ENCODE results near the gene HSD17B12.

The HSD17B12 gene

DNA sequence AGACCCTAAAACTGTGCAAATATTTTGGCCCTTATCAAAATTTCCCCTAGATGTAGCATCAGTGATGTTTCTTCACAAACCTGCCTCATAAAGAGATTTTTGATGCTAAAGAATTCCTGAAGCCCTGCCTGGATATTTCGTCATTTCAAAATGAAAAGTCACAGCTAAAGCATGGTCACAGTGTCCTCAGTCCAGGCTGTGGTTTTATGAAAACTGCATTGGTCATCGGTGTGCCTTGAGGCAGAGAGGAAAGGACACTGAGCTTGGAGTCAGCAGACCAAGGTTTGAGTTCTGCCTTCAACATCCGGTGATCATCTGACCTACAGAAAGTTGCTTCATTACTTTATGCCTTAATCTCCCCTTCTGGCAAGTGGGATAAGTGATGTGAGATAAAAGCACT is 165.3 kb downstream of the HSD17B12 start:
- no peak for TF ChIP-seq CTCF (IDR thresholded peaks at IDR 0.05)
- DNase-seq (ENCODE audit: low spot score) = no peak
- H3K27ac ChIP-seq = no peak overlapping the region
- no peak overlapping the region for H3K4me3 ChIP-seq

GRCh38 chr11:43852057-43852636 is 171.6 kb downstream of the HSD17B12 start:
- no peak overlapping the region for H3K4me3 ChIP-seq
- H3K27ac ChIP-seq = no peak overlapping the region
- TF ChIP-seq CTCF (IDR thresholded peaks at IDR 0.05) = peak; percentile 50
- DNase-seq (ENCODE audit: low spot score) = no peak

GRCh38 chr11:43853781-43854180 is 173.2 kb downstream of the HSD17B12 start:
- no peak for TF ChIP-seq CTCF (IDR thresholded peaks at IDR 0.05)
- Histone ChIP-seq H3K27ac (no peak overlapping the region), H3K4me3 (no peak overlapping the region)
- no peak for DNase-seq (ENCODE audit: low spot score)

- Histone ChIP-seq H3K4me3 (no peak overlapping the region), H3K27ac (no peak overlapping the region)
- no peak for DNase-seq (ENCODE audit: low spot score)
- no peak for TF ChIP-seq CTCF (IDR thresholded peaks at IDR 0.05)
Observed at GRCh38 chr11:43856993-43857392, 176.5 kb downstream of the HSD17B12 start.

DNA sequence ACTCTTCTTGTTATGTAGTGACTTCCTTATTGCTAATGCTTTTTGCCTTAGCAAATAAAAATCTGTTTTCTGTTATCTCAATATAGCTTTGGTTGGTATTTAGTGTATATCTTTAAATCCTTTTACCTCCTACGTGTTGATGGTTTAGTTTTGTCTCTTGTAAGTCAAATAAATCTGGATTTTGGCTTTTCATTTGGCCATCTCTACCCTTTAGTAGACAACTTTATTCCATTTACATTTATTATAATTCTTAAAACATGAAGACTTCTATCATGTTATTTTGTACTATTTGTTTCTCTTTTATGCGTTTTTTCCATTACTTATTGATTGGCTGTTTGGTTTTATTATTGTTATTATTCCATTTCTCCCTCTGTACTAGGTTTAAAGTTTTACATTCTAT is 180.6 kb downstream of the HSD17B12 start:
- no peak for DNase-seq (ENCODE audit: low spot score)
- Histone ChIP-seq H3K4me3 (no peak overlapping the region), H3K27ac (no peak overlapping the region)
- TF ChIP-seq CTCF (IDR thresholded peaks at IDR 0.05) = no peak

DNA sequence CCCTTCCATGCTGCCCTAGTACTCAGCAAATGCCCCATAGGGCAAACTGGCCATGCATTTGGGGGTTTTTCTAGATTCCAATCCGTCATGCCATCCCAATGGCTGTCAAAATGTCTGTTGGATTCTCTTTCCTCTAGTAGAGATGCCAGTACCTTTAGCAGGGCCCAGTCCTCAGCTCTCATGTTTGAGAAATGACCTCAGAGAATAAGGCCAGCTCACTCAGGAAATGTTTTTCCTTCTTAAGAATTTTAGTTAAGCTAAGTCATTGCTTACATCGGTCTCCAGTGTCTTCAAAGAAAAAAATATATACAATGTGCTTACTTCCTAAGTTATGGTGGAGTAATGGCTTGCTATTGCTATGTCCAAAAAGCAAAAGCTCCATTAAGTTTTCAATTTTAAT is 186.0 kb downstream of the HSD17B12 start:
- Histone ChIP-seq H3K4me3 (no peak overlapping the region), H3K27ac (no peak overlapping the region)
- TF ChIP-seq CTCF (IDR thresholded peaks at IDR 0.05) = no peak
- no peak for DNase-seq (ENCODE audit: low spot score)

DNA sequence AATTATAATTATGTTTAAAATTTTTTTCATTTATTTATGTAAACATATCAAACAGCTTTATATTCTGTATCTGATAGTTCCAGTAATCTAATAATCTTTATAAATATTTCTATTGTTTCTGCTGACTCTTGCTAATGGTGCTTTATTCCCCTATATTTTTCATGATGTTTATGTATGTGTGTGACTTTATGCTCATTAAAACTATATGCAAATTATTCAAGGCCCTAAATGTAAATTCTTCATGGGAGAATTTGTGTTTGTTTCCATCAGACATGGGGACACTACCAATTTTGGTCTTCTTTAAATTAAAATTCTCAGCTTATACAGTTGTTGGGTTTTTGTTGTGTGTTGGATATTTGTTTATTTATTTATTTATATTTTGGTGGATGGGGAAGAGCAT is 186.4 kb downstream of the HSD17B12 start:
- no peak for DNase-seq (ENCODE audit: low spot score)
- no peak for TF ChIP-seq CTCF (IDR thresholded peaks at IDR 0.05)
- H3K4me3 ChIP-seq = no peak overlapping the region
- no peak overlapping the region for H3K27ac ChIP-seq

All from coronary artery (tissue), 2 donors.